ENCODE measurements around the gene APOLD1.
"Not testable (repeated sequence)": the region's sequence is repeated elsewhere in the genome, so short reads cannot be mapped to it uniquely, and the experiment has no call there.

APOLD1 gene

DNA sequence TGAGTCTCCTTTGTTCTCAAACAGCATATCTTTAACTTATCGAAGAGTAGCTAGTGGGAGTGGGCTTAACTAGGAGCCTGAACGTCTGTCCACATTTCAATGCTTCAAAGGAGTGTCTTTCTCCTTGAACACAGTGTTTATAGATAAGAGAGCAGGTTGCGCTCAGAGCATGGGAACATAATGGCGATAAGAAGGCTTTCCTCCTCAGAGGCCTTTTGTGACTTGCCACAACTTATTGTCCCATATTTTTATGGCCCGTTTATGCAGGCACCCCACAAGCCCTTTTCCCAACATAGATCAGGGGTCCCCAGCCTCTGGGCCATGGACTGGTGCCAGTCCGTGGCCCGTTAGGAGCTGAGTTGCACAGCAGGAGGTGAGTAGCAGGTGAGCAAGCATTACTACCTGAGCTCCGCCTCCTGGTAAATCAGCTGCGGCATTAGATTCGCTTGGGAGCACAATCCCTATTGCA, 25.1 kb downstream of the APOLD1 start:
- DNase-seq: no peak

GRCh38 chr12:12811343-12811742, 25.9 kb downstream of the APOLD1 start:
- DNase-seq: no peak

DNA sequence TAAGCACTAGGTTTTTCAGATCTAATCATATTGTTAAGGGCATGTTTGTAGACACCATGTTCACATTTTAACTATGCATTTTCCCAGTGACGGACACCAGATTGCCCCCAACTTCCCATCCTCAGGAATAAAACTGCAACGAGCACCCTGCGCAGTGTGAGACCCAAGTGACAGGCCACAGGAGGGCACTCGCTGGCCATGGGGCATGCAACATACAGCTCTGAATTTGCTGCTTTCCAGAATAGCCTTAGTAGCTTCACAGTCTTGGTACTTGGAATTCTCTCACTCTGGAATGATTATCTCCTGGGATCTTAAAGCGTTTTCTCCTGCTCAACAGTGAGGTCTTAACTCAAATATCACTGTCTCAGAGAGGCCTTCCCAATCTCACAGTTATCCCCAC, 26.7 kb downstream of the APOLD1 start:
- DNase-seq: no peak

DNA sequence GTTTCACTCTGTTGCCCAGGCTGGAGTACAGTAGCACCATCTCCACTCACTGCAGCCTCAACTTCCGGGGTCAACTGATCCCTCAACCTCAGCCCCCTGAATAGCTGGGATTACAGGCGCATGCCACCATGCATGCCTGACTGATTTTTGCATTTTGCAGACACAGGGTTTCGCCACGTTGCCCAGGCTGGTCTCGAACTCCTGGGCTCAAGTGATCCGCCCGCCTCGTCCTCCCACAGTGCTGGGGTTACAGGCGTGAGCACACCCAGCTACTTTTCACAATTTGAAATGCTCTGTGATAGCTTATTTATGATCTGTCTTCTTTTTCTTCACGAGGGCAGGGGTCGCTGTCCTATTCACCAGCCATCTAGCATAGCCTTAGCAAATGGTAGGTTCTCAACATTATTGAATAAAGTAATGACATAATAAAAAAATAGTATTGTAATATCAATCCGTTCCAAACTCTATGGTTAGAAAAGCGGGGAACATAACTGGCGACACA, 27.2 kb downstream of the APOLD1 start:
- no peak for DNase-seq

DNA sequence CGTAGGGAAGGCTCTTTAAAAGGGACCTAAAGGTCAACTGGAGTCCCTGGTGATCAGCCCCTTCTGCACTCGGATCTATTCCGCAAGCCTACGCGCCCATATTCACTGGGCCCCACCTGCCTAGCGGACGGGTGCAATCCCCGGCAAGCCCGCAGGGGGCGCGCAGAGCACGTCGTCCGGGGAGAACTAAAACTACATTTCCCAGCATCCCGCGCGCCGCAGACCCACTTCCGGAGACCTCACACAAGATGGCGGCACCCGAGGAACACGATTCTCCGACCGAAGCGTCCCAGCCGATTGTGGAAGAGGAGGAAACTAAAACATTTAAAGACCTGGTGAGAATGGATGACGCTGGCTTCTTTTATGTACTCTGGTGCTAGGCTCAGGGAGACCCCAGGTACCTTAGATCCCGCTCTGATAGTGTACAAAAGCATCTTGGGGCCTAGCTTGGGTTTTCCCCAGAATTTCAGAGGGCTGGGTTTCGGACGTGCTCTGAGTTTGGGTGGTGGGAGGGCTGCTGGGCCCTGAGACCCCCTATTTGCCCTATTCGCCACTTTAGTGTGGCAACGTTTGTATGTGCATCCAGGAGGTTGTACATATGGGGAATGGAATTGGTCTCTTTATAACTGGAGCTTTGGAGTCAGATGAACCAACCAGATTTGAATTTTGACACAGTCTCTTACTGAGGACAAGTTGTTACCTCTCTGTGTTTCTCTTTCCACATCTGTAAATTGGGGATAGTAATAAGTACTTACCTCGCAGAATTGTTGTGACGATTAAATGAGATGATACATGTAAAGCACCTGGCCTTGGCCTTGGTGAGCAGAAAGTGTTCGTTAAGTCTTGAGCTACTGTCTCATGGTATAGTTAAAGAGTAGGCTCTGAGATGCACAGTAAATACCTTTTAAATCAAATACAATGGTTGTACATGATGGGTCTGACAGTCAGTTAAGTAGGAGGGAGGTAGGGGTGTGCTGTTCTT, 28.0 kb downstream of the APOLD1 start, which contains the start of gene DDX47:
Gene DDX47 (plus strand): TSS at position 227 of the 982 bp plus-strand sequence. CDS start 22 bp downstream, at position 249.
- peak; percentile 64 for DNase-seq

DNA sequence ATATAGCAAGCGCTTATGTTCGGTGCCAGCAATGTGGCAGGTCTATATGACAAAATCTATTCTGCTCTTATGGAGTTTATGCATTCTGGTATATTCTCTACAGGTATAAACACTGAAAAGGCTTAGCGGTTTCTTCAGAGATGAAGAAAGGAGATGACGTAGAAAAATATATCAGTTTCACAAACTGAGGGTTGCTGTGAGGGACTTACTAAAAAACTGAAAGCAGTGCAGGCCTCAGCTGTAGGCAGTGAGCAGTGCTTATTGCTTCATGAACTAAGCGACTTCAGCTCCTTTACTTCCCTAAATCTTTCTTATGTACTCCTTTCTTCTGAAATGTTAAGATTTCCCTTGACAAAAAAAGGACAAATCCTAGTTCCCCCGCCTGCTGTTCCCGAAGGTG, 32.2 kb downstream of the APOLD1 start:
- no peak for DNase-seq

DNA sequence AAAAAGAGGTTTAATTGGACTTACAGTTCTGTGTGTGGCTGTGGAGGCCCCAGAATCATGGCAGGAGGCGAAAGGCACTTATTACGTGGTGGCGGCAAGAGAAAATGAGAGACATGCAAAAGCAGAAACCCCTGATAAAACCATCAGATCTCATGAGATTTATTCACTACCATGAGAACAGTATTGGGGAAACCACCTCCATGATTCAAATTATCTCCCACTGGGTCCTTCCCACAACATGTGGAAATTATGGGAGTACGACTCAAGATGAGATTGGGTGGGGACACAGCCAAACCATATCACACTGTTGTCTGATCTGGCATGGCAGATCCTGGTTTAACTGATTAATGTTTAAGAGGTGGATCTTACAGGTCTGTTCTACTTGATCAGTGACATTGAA, 33.2 kb downstream of the APOLD1 start:
- DNase-seq: no peak

DNA sequence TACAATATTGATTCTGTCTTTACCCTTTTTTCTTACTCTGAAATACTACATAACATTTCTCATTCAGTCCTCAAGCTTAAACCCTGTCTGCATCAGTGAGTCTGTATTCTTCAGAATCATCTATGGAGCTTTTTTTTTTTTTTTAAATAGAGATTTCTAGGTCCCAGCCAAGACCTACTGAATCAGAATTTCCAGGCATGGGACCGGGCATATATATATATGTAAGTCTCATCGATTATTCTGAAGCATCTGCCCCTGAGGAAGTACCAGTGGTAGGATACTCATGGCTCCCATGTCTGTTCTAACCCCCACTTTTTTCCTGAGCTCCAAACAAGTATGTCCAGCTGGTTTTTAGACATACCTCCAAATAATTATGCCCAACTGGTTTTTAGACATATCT, 33.8 kb downstream of the APOLD1 start:
- DNase-seq: no peak

- DNase-seq: no peak
Measured at GRCh38 chr12:12819752-12820311, 34.4 kb downstream of the APOLD1 start.

- DNase-seq: not testable (repeated sequence)
Measured at GRCh38 chr12:12820376-12820775, 34.9 kb downstream of the APOLD1 start.

DNA sequence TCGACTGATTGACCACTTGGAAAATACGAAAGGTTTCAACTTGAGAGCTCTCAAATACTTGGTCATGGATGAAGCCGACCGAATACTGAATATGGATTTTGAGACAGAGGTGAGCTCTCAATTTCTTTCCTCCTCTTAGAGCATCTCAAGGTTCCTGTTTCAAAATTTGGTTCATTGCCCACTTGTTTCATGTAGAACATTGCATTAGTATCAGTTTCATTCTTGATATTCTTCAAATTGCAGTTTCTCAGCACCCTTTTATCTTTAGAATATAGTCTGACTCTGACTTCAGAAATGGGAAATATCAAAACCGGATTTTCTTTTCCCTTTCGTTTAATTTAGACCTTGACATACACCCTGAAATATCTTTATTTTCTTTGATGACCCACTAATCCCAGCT, 36.5 kb downstream of the APOLD1 start:
- no peak for DNase-seq

GRCh38 chr12:12822886-12823285, 37.4 kb downstream of the APOLD1 start:
- no peak for DNase-seq

DNA sequence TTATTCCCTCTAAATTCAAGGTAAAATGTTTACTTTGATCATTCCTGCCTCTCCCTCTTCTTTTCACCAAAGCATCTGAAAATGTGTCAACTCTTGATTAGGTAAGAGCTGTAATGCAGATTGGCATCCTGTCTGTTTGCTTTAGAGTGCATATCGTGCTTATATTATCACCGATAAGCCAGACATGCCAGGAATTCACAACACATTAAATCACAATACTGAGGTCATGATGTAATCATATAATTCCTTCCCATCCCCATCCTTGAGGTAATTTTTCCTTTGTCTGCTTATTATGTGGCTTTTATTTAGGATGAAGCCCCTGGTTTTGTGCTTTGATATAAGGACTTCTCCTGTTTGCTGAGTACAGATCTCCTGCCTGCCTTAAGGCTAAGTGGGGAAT, 37.8 kb downstream of the APOLD1 start:
- DNase-seq: no peak

GRCh38 chr12:12823811-12824210, 38.4 kb downstream of the APOLD1 start:
- DNase-seq: no peak

DNA sequence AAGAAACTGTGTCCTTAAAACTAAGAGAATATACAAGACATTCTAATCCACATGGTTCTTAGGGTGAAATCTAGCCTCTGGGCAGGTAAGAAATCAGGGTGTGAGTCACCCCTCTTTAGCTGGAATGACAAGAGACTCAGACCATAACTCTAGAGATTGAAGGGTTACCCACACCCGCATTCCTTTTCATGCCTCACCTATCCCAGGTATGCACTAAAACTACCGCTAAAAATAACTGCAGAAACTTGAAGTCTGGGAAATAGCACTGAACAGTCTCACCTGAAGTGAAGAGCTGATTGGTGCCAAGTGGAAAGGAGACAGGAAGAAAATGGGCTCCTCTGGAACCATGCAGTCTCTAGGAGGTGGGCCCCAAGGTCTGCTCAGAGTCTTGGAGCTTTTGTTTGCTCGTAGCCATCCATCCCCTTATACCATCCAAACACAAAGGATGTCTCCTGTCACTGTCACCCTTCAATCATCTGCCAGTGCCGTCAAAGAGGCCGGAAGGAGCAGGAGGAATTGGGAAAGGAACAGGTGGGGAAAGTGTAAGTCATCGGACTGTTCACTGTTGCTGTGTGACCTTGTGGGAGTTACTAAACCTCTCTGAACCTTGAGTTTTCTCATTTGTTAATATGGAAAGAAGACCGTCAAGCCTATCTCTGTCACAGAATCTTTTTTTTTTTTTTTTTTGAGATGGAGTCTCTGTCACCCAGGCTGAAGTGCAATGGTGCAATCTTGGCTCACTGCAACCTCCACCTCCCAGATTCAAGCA, 50.1 kb downstream of the APOLD1 start:
- no peak for DNase-seq

DNA sequence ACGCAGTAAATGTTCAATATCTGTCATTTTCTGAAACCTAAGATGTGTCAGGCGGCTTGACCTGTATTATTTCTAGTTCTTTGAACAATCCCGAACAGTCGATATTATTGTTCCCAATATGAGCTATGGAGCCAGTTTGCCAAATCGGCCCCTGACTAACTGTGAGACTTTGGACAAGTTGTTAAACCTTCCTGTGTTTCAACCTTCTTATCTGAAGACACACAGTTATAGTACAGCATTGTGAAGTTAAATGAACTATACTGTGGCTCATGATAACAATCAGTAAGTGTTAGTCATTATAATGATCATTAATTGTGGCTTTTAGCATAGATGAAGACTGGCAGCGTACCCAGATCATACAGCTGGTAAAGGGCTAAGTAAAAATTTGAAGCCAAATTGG, 51.1 kb downstream of the APOLD1 start:
- DNase-seq: no peak

DNA sequence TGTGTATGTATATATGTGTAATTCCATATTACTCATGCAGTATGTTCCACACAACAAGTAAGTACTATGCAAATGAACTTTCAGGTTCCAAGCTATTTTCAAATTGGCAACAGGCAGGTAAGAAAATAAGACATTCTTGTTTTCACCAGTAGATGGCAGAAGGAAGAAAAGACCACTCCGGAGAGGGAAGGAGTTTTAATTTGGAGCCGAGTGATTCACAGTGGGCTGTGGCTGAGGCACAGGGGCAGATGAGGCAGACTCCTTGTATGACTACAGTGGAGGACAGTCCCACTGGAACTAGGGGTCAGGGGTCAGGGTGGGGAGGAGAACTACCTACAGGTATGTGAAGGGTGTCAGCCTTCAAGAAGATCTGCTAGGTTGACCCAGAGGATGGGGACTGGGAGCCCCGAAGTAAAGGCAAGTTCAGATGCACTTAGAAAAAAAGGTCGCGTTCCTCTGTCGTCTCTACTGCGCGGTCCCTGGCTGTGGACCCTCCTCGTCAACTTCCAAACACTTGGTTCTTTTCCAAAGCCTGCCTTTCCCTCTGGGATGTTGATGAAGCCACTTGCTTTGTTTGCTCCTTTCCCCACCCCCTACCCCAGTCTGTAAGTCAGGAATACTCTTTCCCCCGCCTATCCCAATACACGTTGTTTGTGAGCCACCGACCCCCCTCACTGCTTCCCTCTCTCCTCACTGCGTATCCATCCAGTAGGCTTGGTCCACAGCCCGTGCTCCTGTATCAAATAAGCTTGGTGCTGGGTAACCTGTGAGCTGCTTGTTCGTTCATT, 51.8 kb downstream of the APOLD1 start:
- no peak for DNase-seq

GRCh38 chr12:12837813-12838153, 52.3 kb downstream of the APOLD1 start:
- DNase-seq: no peak

DNA sequence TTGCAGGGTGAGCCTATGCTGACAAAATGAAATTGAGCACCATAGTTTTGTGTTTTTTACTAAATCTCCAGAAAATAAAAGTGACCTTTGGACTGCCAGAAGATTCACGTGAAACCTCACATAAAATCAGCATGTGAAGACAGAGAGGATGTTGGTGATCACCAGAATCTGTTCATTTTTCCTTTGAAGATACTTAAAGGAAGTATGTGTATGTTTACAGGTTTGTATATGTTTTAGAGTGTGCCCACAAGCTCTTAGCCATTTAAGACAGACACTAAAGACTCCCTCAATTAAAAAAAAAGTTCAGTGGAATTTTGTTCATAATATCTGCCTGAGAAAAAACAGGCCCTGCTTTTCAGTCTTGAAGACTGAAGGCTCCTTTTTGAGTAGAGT, 53.5 kb downstream of the APOLD1 start:
- no peak for DNase-seq

DNA sequence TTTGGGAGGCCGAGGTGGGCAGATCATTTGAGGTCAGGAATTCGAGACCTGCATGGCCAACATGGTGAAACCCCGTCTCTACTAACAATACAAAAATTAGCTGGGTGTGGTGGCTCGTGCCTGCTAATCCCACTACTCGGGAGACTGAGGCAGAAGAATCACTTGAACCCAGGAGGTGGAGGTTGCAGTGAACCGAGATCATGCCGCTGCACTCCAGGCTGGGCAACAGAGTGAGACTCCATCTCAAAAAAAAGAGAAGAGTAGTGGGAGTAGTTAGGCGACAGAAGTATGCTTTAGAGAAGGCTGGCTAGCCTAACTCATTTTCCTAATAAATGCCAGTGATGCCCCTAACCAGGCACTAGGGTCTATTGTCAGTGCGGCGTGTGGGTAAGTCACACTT, 54.0 kb downstream of the APOLD1 start:
- DNase-seq: not testable (repeated sequence)

- DNase-seq: no peak
Measured at GRCh38 chr12:12839873-12840579, 54.6 kb downstream of the APOLD1 start.

GRCh38 chr12:12840580-12840899, 55.1 kb downstream of the APOLD1 start:
- no peak for DNase-seq
